Suppressor macrophage treated with lipopolysaccharide for 1 hour (primary cell): Measurements from ENCODE around the gene NCLN.
"Not testable (repeated sequence)": the region's sequence is repeated elsewhere in the genome, so short reads cannot be mapped to it uniquely, and the experiment has no call there.

ENCODE experiments used
- DNase-seq, 3 donors: peaks; one replicate each; pipeline ENCODE4 v3.0.0-alpha.2; 2020 to 2022

NCLN gene

GRCh38 chr19:3198901-3199700 is 13.4 kb downstream of the NCLN start:
- DNase-seq = no peak

GRCh38 chr19:3201072-3201700 is 15.5 kb downstream of the NCLN start:
- DNase-seq = no peak

DNA sequence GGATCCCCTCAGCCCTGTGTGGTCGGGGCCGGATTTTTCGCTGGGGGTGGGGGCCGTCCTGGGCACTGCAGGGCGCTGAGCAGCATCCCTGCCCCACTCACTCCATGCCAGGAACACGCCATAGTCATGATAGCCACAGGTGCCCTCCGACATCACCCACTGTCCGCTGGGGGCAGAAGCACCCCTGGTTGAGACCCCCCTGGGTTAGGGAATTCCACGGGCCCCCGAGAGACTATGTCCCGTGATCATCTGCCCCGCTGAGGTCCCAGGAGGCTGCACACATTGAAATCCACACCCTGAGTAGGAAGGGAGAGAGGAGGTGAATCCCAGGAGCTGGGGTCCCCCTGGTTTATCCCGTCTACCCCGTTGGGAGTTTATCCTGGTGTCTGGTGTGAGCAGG is 16.2 kb downstream of the NCLN start:
- no peak for DNase-seq

- DNase-seq = no peak
These were observed 16.6 kb downstream of the NCLN start for GRCh38 chr19:3202346-3202745.

GRCh38 chr19:3202895-3203294 is 17.2 kb downstream of the NCLN start:
- DNase-seq = not testable (repeated sequence)

GRCh38 chr19:3203805-3204645 is 18.3 kb downstream of the NCLN start:
- no peak for DNase-seq

DNA sequence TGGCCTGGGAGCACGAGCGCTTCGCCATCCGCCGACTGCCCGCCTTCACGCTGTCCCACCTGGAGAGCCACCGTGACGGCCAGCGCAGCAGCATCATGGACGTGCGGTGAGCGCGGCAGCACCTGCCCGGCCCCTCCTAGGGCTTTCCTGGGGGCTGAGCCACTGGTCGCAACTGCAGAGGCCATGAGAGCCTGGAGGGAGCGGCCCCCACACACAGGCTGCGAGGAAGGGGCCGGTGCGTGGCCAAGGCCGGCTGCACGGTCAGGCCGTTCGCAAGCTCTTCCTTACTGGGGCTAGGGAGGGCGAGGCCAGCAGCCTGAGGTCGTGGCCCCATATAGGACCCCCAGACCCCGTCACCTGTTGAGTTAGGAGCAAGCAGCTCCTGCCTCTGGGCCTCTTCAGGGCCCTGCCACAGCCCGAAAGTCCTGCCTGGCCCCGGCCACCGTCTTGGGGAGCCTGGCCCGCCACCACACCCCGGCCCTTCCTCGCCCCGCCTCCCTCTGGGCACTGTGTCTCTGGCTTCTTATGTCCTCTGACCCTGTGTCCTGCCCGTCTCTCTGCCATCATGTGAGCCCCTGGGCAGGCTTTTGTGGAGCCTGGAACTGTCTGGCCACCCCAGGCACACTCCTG is 19.0 kb downstream of the NCLN start:
- no peak for DNase-seq

DNA sequence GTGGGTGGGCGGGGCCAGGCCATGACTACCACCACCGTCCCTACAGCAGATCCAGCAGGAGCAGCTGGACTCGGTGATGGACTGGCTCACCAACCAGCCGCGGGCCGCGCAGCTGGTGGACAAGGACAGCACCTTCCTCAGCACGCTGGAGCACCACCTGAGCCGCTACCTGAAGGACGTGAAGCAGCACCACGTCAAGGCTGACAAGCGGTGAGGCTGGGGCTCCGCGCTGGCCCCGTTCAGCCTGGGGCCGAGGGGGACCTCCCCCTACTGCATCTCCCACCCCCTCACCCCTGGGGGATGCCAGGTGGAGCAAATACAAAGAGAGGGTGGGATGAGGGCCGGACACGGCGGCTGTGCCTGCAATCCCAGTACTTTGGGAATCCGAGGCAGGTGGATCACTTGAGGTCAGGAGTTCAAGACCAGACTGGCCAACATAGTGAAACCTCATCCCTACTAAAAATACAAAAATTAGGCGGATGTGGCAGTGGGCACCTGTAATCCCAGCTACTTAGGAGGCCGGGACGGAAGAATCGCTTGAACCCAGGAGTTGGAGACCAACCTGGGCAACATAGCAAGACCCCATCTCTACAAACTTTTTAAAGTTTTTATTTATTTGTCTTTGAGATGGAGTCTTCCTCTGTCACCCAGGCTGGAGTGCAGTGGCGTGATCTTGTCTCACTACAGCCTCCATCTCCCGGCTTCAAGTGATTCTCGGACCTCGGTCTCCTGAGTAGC is 20.7 kb downstream of the NCLN start:
- no peak for DNase-seq

DNA sequence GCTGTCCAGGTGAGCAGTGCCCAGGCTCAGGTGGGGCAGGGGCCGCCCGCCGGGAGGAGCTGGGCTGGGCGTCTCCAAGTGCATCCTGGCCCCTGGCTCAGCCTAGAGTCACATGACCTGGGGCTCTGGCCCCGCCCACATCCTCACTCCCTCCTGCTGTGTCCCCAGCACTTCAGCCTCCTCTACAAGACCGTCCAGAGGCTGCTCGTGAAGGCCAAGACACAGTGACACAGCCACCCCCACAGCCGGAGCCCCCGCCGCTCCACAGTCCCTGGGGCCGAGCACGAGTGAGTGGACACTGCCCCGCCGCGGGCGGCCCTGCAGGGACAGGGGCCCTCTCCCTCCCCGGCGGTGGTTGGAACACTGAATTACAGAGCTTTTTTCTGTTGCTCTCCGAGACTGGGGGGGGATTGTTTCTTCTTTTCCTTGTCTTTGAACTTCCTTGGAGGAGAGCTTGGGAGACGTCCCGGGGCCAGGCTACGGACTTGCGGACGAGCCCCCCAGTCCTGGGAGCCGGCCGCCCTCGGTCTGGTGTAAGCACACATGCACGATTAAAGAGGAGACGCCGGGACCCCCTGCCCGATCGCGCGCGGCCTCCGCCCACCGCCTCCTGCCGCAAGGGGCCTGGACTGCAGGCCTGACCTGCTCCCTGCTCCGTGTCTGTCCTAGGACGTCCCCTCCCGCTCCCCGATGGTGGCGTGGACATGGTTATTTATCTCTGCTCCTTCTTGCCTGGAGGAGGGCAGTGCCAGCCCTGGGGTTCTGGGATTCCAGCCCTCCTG is 21.9 kb downstream of the NCLN start:
- DNase-seq = no peak

DNA sequence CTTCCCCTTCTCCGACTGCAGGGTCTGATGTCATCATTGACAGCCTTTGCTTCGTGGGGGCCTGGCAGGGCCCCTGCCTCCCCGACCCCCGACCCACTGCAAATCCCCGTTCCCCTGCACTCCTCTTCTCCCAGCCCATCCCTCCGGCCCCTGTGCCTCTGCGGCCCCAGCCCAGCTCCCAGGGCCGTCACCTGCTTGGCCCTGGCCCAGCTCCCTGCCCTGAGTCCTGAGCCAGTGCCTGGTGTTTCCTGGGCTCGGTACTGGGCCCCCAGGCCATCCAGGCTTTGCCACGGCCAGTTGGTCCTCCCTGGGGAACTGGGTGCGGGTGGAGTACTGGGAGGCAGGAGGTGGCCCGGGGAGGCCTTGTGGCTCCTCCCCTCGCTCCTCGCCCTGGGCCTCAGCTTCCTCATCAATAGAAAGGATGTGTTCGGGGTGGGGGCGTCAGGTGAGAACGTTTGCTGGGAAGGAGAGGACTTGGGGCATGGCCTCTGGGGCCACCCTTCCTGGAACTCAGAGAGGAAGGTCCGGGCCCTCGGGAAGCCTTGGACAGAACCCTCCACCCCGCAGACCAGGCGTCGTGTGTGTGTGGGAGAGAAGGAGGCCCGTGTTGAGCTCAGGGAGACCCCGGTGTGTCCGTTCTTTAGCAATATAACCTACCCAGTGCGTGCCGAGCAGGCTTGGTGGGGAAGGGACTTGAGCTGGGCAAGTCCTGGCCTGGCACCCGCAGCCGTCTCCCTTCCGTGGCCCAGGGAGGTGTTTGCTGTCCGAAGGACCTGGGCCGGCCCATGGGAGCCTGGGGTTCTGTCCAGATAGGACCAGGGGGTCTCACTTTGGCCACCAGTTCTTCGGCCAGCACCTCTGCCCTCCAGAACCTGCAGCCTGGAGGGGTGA is 22.8 kb downstream of the NCLN start:
- no peak for DNase-seq

- DNase-seq = peak; percentile 67 to 75 (median 72)
These were observed 24.8 kb downstream of the NCLN start for GRCh38 chr19:3210347-3211017.

DNA sequence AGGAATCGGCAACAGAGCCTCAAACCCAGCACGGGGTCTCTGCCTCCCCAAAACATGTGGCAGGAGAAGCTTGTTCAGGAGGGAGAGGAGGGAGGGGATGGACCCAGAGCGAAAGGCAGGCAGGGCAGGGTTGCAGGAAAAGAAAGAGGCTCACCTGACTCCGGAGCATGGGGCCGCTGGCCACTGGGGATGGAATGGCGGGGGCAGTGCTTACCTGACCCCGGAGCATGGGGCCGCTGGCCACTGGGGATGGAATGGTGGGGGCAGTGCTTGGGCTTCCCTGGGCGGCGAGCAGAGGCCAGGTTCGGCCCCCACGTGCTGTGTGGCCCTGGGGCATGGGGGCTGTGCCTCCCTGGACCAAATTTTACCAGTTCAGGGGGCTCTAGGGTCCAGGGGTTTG is 25.5 kb downstream of the NCLN start:
- DNase-seq = no peak

DNA sequence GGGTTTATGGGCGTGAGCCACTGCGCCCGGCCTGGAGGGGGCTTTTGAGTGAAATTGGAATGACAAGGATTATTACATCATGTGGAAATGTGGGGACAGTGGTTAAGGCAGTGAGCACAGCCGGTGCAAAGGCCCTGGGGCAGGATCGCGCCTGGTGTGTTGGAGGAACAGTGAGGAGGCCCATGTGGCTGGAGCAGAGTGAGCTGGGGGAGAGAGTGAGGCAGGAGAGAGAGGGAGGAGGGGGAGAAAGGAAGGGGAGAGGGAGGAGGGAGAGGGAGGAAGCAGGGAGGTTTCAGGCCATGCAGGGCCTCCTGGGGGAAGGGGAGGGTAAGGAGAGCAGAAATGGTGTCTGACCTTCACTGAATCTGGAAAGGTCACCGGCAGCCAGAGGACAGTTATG is 27.4 kb downstream of the NCLN start:
- DNase-seq = no peak

DNA sequence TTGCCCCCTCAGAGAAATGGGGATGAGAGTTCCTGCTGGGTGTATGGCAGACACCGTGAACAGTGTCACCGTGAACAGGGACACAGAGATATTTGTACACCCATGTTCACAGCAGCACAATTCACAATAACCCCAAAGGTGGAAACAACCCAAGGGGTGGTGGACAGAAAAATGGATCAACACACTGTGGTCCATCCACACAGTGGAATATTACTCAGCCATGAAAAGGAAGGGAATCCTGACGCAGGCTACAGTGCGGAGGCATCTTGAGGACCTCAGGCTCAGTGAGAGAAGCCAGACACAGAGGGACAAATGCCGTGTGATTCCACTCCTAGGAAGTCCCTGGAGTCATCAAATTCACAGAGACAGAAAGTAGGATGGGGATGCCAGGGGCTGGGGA is 31.1 kb downstream of the NCLN start:
- no peak for DNase-seq

- no peak for DNase-seq
These were observed 34.8 kb downstream of the NCLN start for GRCh38 chr19:3220576-3220975.

DNA sequence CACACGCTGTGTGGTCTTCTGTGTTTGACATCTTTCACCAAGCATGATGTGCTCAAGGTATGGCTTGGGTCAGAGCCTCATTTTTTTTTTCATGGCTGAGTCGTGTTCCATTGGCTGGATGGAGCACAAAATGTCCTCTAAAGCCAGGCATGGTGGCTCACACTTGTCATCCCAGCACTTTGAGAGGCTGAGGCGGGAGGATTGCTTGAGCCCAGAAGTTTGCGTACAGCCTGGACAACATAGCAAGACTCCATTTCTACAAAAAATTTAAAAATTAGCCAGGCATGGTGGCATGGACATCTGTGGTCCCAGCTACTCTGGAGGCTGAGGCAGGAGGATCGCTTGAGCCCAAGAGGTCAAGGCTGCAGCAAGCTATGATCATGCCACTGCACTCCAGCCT is 35.8 kb downstream of the NCLN start:
- not testable (repeated sequence) for DNase-seq

- DNase-seq = no peak
These were observed 37.0 kb downstream of the NCLN start for GRCh38 chr19:3222709-3223108.

- DNase-seq = peak; percentile 40 to 82 (median 62)
These were observed 38.8 kb downstream of the NCLN start, which contains the start of gene CELF5 for GRCh38 chr19:3224346-3225168. Gene CELF5, plus strand, starts transcription at chr19:3224661. Its CDS starts 79 bp downstream, at chr19:3224740.

GRCh38 chr19:3225169-3225485 is 39.4 kb downstream of the NCLN start:
- no peak for DNase-seq
